Fibroblast of lung (primary cell): ENCODE data around the gene CHRD.

Source experiments
- CTCF ChIP-seq, 2 donors: IDR thresholded peaks in 1 of 2; conservative IDR thresholded peaks in 1 of 2; 1 replicate in 1 of 2; 2 replicates in 1 of 2; pipeline ENCODE4 v1.5.1; 2011 to 2012; ENCODE audit warnings: low read length in 2 of 2, control low read depth in 1 of 2, inconsistent platforms in 1 of 2, low read depth in 1 of 2, mild to moderate bottlenecking in 1 of 2
- EZH2 ChIP-seq: IDR thresholded peaks from 2 replicates; pipeline ENCODE4 v1.5.1; 2012; ENCODE audit warnings: low read length, control low read depth, mild to moderate bottlenecking; ENCODE audit errors: missing control alignments

- TF ChIP-seq CTCF (conservative IDR thresholded peaks at IDR 0.05 in 1 of 2, IDR thresholded peaks at IDR 0.05 in 1 of 2; ENCODE audit: low read depth in 1 of 2, low read length in 2 of 2) (no peak), EZH2 (no peak)
Measured at GRCh38 chr3:184360070-184360928, 19.6 kb upstream of the CHRD start.
